H1 (cell line): Measurements from ENCODE around the gene MAP2K5. TPM values are rescaled to one million over a fixed set of nuclear protein-coding genes. Genes with fewer than 3 reads are reported as not detected.

Source experiments
- CTCF ChIA-PET: fragments of 300-600 bp; sonication (Branson Sonifier 250); formaldehyde crosslinking; loops from one replicate; lab custom pipeline; 2021; ENCODE audit not compliant: partially characterized antibody; lab: Charles Lee
- POLR2A ChIA-PET: fragments of 300-600 bp; sonication (Branson Sonifier 250); formaldehyde crosslinking; loops from one replicate; lab custom pipeline; 2021; ENCODE audit warnings: inconsistent platforms; ENCODE audit not compliant: partially characterized antibody; lab: Charles Lee
- DNase-seq, 2 experiments: peaks; one replicate each; pipeline versions ENCODE4 v3.0.0 to v3.0.0-alpha.2; 2010 to 2022; ENCODE audit warnings: low spot score in 2 of 2, low read depth in 1 of 2, mixed read lengths in 1 of 2
- FAIRE-seq: peaks from 2 replicates; lab custom pipeline; 2011; peaks lifted over from hg19 to GRCh38; lab: Jason Lieb, UNC
- H2AFZ ChIP-seq: 2 replicates; pipeline ENCODE4 v1.8.1; 2012; ENCODE audit warnings: low read length, inconsistent platforms
- H2AK5ac ChIP-seq: 2 replicates; pipeline ENCODE4 v1.6.1; 2013; ENCODE audit warnings: low read depth, low read length
- H2BK120ac ChIP-seq: replicated peaks from 2 replicates; pipeline ENCODE3; 2013; ENCODE audit warnings: low read depth, low read length, inconsistent platforms
- H2BK12ac ChIP-seq: 2 replicates; pipeline ENCODE4 v1.6.1; 2013; ENCODE audit warnings: low read depth, low read length
- H2BK15ac ChIP-seq: 2 replicates; pipeline ENCODE4 v1.6.1; 2013; ENCODE audit warnings: low read length
- H2BK20ac ChIP-seq: 2 replicates; pipeline ENCODE4 v1.6.1; 2013; ENCODE audit warnings: low read length
- H2BK5ac ChIP-seq: 2 replicates; pipeline ENCODE4 v1.6.1; 2013; ENCODE audit warnings: low read depth, low read length
- H3K14ac ChIP-seq: 2 replicates; pipeline ENCODE4 v1.6.1; 2013; ENCODE audit warnings: inconsistent platforms; ENCODE audit not compliant: insufficient read length
- H3K18ac ChIP-seq: 2 replicates; pipeline ENCODE4 v1.6.1; 2013; ENCODE audit warnings: low read length; ENCODE audit errors: extremely low read depth
- H3K23ac ChIP-seq: 2 replicates; pipeline ENCODE4 v1.6.1; 2013; ENCODE audit warnings: inconsistent platforms; ENCODE audit not compliant: insufficient read length
- H3K23me2 ChIP-seq: 2 replicates; pipeline ENCODE4 v1.6.1; 2013; ENCODE audit warnings: low read depth, low read length
- H3K27ac ChIP-seq: 2 replicates; pipeline ENCODE4 v1.6.1; 2011; ENCODE audit warnings: low read depth, low read length, inconsistent platforms
- H3K27me3 ChIP-seq, 4 experiments: replicated peaks in 1 of 4; 1 replicate in 1 of 4; 2 replicates in 3 of 4; pipeline versions ENCODE4 v1.6.1 to v1.8.1; 2011 to 2013; ENCODE audit warnings: low read length in 3 of 4, mild to moderate bottlenecking in 3 of 4, inconsistent platforms in 2 of 4, mixed read lengths in 2 of 4, moderate library complexity in 1 of 4; ENCODE audit not compliant: control insufficient read depth in 3 of 4, insufficient read depth in 3 of 4; ENCODE audit errors: extremely low read depth in 1 of 4
- H3K36me3 ChIP-seq, 4 experiments: 2 replicates each; pipeline versions ENCODE4 v1.6.1 to v1.8.1; 2011 to 2013; ENCODE audit warnings: mild to moderate bottlenecking in 4 of 4, low read length in 3 of 4, moderate library complexity in 2 of 4, control low read depth in 1 of 4, inconsistent platforms in 1 of 4; ENCODE audit not compliant: insufficient read depth in 4 of 4, control insufficient read depth in 2 of 4
- H3K4ac ChIP-seq: replicated peaks from 2 replicates; pipeline ENCODE3; 2013; ENCODE audit warnings: low read length, low read depth, mixed read lengths, inconsistent platforms; ENCODE audit not compliant: insufficient read length
- H3K4me1 ChIP-seq, 4 experiments: replicated peaks in 1 of 4; 1 replicate in 1 of 4; 2 replicates in 3 of 4; pipeline versions ENCODE4 v1.6.1 to v1.8.1; 2011 to 2013; ENCODE audit warnings: low read length in 3 of 4, inconsistent platforms in 2 of 4, mixed read lengths in 1 of 4; ENCODE audit not compliant: insufficient read depth in 4 of 4, control insufficient read depth in 3 of 4
- H3K4me2 ChIP-seq, 2 experiments: 2 replicates each; pipeline versions ENCODE4 v1.6.1 to v1.8.1; 2011 to 2013; ENCODE audit warnings: low read depth in 2 of 2, low read length in 2 of 2, control low read depth in 1 of 2, inconsistent platforms in 1 of 2, mild to moderate bottlenecking in 1 of 2; ENCODE audit not compliant: insufficient read depth in 1 of 2
- H3K4me3 ChIP-seq, 4 experiments: fragments of 200-600, 300-600 bp in 1 of 4; sonication (generic), shearing (Covaris generic), sonication (Bioruptor Twin) in 1 of 4; 2 replicates each; pipeline versions ENCODE4 v1.5.1 to v1.8.1; 2011 to 2016; ENCODE audit warnings: low read length in 4 of 4, low read depth in 3 of 4, control low read depth in 2 of 4, inconsistent platforms in 2 of 4, mild to moderate bottlenecking in 2 of 4, mixed read lengths in 1 of 4, moderate library complexity in 1 of 4; ENCODE audit not compliant: insufficient read depth in 2 of 4; ENCODE audit errors: extremely low read depth in 1 of 4
- H3K56ac ChIP-seq: replicated peaks from 2 replicates; pipeline ENCODE3; 2013; ENCODE audit warnings: low read depth, mild to moderate bottlenecking, mixed read lengths, low read length, inconsistent platforms; ENCODE audit not compliant: insufficient read length
- H3K79me1 ChIP-seq: 2 replicates; pipeline ENCODE4 v1.6.1; 2013; ENCODE audit warnings: low read depth, low read length, control low read depth
- H3K79me2 ChIP-seq, 2 experiments: 2 replicates each; pipeline versions ENCODE4 v1.6.1 to v1.8.1; 2012 to 2013; ENCODE audit warnings: low read length in 2 of 2, mild to moderate bottlenecking in 2 of 2, inconsistent platforms in 1 of 2; ENCODE audit not compliant: insufficient read depth in 2 of 2, control insufficient read depth in 1 of 2
- H3K9ac ChIP-seq, 4 experiments: replicated peaks in 1 of 4; 1 replicate in 1 of 4; 2 replicates in 3 of 4; pipeline versions ENCODE4 v1.6.1 to v1.8.1; 2011 to 2013; ENCODE audit warnings: low read depth in 3 of 4, low read length in 3 of 4, control low read depth in 2 of 4, mild to moderate bottlenecking in 2 of 4, moderate library complexity in 2 of 4, inconsistent platforms in 1 of 4; ENCODE audit errors: extremely low read depth in 1 of 4
- H3K9me3 ChIP-seq, 2 experiments: 2 replicates each; pipeline versions ENCODE4 v1.6.1 to v1.8.1; 2012 to 2013; ENCODE audit warnings: mild to moderate bottlenecking in 2 of 2, moderate library complexity in 2 of 2, control low read depth in 1 of 2, inconsistent platforms in 1 of 2, low read depth in 1 of 2, low read length in 1 of 2, mixed read lengths in 1 of 2; ENCODE audit not compliant: insufficient read depth in 2 of 2
- H4K20me1 ChIP-seq, 2 experiments: replicated peaks in 1 of 2; 2 replicates each; pipeline versions ENCODE3 to v1.8.1; 2011 to 2013; ENCODE audit warnings: inconsistent platforms in 2 of 2, low read length in 2 of 2, mild to moderate bottlenecking in 1 of 2; ENCODE audit not compliant: insufficient read depth in 2 of 2, control insufficient read depth in 1 of 2
- H4K5ac ChIP-seq: 2 replicates; pipeline ENCODE4 v1.6.1; 2013; ENCODE audit warnings: low read length, low read depth, mixed read lengths, inconsistent platforms; ENCODE audit not compliant: insufficient read length
- H4K8ac ChIP-seq: 2 replicates; pipeline ENCODE4 v1.8.0; 2013; ENCODE audit warnings: mild to moderate bottlenecking, moderate library complexity, low read length, inconsistent platforms; ENCODE audit not compliant: insufficient read depth; ENCODE audit errors: extremely low read depth
- H4K91ac ChIP-seq: replicated peaks from 2 replicates; pipeline ENCODE3; 2013; ENCODE audit warnings: low read length, mixed read lengths, inconsistent platforms; ENCODE audit not compliant: insufficient read length
- TAF1 ChIP-seq: IDR thresholded peaks from 2 replicates; pipeline ENCODE4 v1.6.1; 2011; ENCODE audit warnings: mild to moderate bottlenecking, low read depth, low read length
- WGBS, 2 experiments: shearing (Covaris generic) in 1 of 2; methylation state at CpG; one replicate each; pipeline versions ENCODE4 v1.1.6 to v1.1.7; 2013 to 2015; ENCODE audit warnings: low lambda C conversion rate in 2 of 2, mixed read lengths in 2 of 2, inconsistent platforms in 1 of 2, low coverage in 1 of 2, missing lambda C conversion rate in 1 of 2; ENCODE audit not compliant: insufficient replicate concordance in 2 of 2, insufficient coverage in 1 of 2, insufficient read length in 1 of 2; ENCODE audit errors: extremely low coverage in 1 of 2, missing lambda C conversion rate in 1 of 2; 5-methylcytosine and 5-hydroxymethylcytosine counted together
- polyA plus RNA-seq, 7 experiments: library from polyadenylated mRNA; depleted of rRNA in 3 of 7; stranded (reverse) in 5 of 7; unstranded in 2 of 7; fragments of >200 nt in 5 of 7; fragments of 200-250 nt in 2 of 7; gene quantifications; 1 replicate in 5 of 7; 2 replicates in 1 of 7; 4 replicates in 1 of 7; pipeline versions ENCODE4 v1.2.1 to v1.2.3, GENCODE V29; 2011 to 2013; ENCODE audit warnings: missing spikeins in 2 of 7, mixed read lengths in 2 of 7
- total RNA-seq: library from RNA; stranded (reverse); fragmentation: NEBNext Ultra II Directional; extraction: Animal tissue kit (Norgen Biotek cat#: 25700); gene quantifications from 2 replicates; pipeline ENCODE4 v1.2.1, GENCODE V29; 2021
- TF ChIP-seq, protein P1 (sequence below): IDR thresholded peaks from 2 replicates; pipeline ENCODE4 v1.6.1; 2012; ENCODE audit warnings: inconsistent platforms

MAP2K5 gene
- total and polyA plus RNA-seq, 2 of the 8 experiments (the other 6 are each of a cell fraction or from before 2014, with no cell fraction given): 4.4 to 15.8 TPM

DNA sequence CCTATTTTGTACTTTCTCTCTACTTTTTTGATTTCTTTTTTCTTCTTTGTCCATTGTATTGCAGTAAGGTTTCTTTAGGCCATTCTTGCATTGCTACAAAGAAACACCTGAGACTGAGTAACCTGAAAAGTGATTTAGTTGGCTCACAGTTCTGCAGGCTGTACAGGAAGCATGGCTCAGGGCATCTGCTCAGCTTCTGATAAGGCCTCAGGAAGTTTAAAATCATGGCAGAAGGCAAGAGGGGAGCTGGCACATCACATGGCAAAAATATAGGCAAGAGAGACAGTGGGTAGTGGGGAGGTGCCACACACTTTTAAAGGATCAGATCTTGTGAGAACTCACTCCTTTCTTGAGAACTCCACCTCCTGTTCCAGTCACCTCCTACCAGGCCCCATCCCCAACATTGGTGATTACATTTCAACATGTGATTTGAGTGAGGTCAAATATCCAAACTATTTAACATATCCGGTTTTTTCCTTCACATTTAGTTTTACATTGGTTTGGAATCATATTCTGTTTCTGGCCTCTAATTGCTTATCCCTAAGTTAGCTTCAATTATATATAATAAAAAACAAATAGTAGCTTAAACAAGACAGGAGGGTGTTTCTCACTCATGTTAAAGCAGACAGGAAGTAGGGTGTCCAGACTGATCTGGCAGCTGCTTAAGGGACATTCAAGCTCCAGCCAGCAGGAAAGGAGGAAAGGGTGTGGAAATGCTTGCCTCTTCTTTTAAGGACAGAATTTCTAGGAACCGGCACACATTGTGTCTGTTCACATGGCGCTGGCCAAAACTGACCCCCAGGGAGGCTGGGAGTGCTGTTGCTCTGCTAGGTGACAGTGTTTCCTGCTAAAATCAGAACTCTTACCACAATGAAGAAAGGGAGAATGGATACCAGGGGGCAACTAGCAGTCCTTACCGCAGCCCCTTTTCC, 254.0 kb downstream of the MAP2K5 start:
- POLR2A ChIA-PET: interaction anchor here (0.6 kb wide), 1 partner anchor 24 kb away, joined by 3 read pairs; no protein-coding TSS in a partner anchor
- FAIRE-seq (no peak), DNase-seq (peak in 1 of 2 experiments; percentile 32)
- H3K27ac ChIP-seq: no peak overlapping the region
- H3K4ac ChIP-seq: no peak overlapping the region
- H4K5ac ChIP-seq: no peak overlapping the region
- no peak overlapping the region for H3K4me2 ChIP-seq
- no peak overlapping the region; a peak in 1 of 7 replicates for H3K9ac ChIP-seq
- no peak overlapping the region for H2BK12ac ChIP-seq
- peaks cover 0 to 4% of the 10 kb centered on the region in 2 experiments; a peak in 1 of 4 replicates for H3K9me3 ChIP-seq
- peaks cover 0 to 11% (median 6%) of the 10 kb centered on the region in 4 experiments; a peak in 5 of 7 replicates for H3K4me1 ChIP-seq
- peaks cover 0 to 2% of the 10 kb centered on the region in 2 experiments for H4K20me1 ChIP-seq
- 0 out of 2 replicates have a peak overlapping the region, but pooled peaks have one; percentile 19 for H2BK5ac ChIP-seq
- no peak overlapping the region for H3K14ac ChIP-seq
- H3K56ac ChIP-seq: no peak overlapping the region
- no peak overlapping the region for H2BK20ac ChIP-seq
- no peaks in the 10 kb centered on the region for H3K27me3 ChIP-seq
- H4K91ac ChIP-seq: no peak overlapping the region
- H3K36me3 ChIP-seq: 0 out of 8 replicates have a peak, but pooled peaks cover 0 to 6% (median 0%) of the 10 kb centered on the region in 4 experiments
- no peak overlapping the region; the same call in 1 of the 2 replicates for H2BK15ac ChIP-seq
- no peak overlapping the region for H2BK120ac ChIP-seq
- 93% methylated on average over 4 of the region's 4 CpGs; no CpG with 5 or more reads in 1 of the 2 experiments for WGBS, 2 experiments
- no peak overlapping the region for H2AK5ac ChIP-seq
- TF ChIP-seq, protein P1, sequence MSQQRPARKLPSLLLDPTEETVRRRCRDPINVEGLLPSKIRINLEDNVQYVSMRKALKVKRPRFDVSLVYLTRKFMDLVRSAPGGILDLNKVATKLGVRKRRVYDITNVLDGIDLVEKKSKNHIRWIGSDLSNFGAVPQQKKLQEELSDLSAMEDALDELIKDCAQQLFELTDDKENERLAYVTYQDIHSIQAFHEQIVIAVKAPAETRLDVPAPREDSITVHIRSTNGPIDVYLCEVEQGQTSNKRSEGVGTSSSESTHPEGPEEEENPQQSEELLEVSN: no peak
- TF ChIP-seq TAF1: no peak
- no peaks in the 10 kb centered on the region for H3K79me2 ChIP-seq
- H3K4me3 ChIP-seq: no peak overlapping the region
- H3K23me2 ChIP-seq: no peaks in the 10 kb centered on the region
- H3K18ac ChIP-seq: no peak overlapping the region
- H4K8ac ChIP-seq: no peak overlapping the region
- CTCF ChIA-PET: interaction anchor here (0.6 kb wide), 1 partner anchor 14 kb away, joined by 5 read pairs; no protein-coding TSS in a partner anchor
- no peak overlapping the region for H2AFZ ChIP-seq
- no peaks in the 10 kb centered on the region for H3K79me1 ChIP-seq
- no peak overlapping the region for H3K23ac ChIP-seq
